Measurements from ENCODE around the gene HSPA9. TPM values are rescaled to one million over a fixed set of nuclear protein-coding genes. Genes with fewer than 3 reads are reported as not detected.

Gene HSPA9
- total RNA-seq, 1 experiment from 2014 or later, result 537 TPM

DNA sequence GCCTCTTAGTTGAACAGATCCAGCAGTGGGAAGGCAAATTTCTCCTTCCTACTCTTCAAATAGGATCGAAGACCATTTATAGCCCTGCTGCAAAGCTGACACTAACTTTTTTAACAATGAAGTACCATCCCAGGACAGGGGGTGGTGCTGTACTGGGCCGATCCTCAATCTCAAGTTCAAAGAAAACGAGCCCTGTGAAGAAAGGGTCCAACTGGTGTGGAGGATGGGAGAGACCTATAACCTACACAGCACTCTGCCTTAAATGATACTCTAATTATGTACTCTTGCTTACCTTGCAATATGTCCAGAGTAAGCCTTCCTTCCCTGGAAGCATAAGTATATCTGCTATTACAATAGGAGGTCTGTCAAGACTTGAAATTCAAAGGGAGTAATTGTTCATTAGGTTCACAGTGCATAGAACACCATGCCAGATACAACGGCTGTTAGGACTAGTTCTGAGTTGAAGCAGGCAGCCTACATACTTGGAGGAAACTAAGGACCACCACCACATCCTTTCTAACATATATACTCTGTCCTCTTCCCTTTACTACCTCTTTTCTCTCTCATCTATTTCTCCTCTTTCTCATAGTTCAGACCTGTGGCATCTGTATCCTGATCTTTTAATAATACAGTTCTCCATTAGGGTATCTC, 38.4 kb downstream of the HSPA9 start:
- peaks cover 3% of the 10 kb centered on the region for H3K36me3 ChIP-seq (ENCODE audit: control insufficient read depth, insufficient read depth, low read length)
- H3K9me3 ChIP-seq, result no peaks in the 10 kb centered on the region
- POLR2A ChIA-PET, result interaction anchor here (0.7 kb wide), 1 partner anchor 11 kb away, joined by 3 read pairs; no protein-coding TSS in a partner anchor
- BruUV-seq (replicated peaks), result no TSS peak
- intact Hi-C loops (cut with micrococcal nuclease; ENCODE audit: unreplicated experiment), result no loop called here
- H3K27me3 ChIP-seq (replicated peaks; ENCODE audit: control insufficient read depth, insufficient read depth, low read length), result no peaks in the 10 kb centered on the region
- Mint-ChIP-seq H3K27ac (ENCODE audit: unreplicated experiment) (no peak overlapping the region), H3K36me3 (ENCODE audit: insufficient read depth, unreplicated experiment) (peaks cover 89% of the 10 kb centered on the region), H3K9me3 (ENCODE audit: unreplicated experiment) (no peaks in the 10 kb centered on the region), H3K4me1 (ENCODE audit: low read depth, unreplicated experiment) (peaks cover 12% of the 10 kb centered on the region), H3K4me3 (ENCODE audit: unreplicated experiment) (no peak overlapping the region), H3K27me3 (ENCODE audit: insufficient read depth, unreplicated experiment) (no peaks in the 10 kb centered on the region)
- no peak overlapping the region for H3K4me3 ChIP-seq (ENCODE audit: low read depth, low read length)
- H3K4me1 ChIP-seq, result peaks cover 28% of the 10 kb centered on the region
- DNase-seq, result peak in 1 of 2 experiments; percentile 32
- CTCF ChIA-PET, result no interaction called here
- TF ChIP-seq, protein P1, sequence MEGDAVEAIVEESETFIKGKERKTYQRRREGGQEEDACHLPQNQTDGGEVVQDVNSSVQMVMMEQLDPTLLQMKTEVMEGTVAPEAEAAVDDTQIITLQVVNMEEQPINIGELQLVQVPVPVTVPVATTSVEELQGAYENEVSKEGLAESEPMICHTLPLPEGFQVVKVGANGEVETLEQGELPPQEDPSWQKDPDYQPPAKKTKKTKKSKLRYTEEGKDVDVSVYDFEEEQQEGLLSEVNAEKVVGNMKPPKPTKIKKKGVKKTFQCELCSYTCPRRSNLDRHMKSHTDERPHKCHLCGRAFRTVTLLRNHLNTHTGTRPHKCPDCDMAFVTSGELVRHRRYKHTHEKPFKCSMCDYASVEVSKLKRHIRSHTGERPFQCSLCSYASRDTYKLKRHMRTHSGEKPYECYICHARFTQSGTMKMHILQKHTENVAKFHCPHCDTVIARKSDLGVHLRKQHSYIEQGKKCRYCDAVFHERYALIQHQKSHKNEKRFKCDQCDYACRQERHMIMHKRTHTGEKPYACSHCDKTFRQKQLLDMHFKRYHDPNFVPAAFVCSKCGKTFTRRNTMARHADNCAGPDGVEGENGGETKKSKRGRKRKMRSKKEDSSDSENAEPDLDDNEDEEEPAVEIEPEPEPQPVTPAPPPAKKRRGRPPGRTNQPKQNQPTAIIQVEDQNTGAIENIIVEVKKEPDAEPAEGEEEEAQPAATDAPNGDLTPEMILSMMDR (IDR thresholded peaks at IDR 0.05; ENCODE audit: insufficient read depth in 1 of 2, low read depth in 1 of 2, low read length in 1 of 2, severe bottlenecking in 1 of 2, unreplicated experiment in 1 of 2), result peak; percentile 34 to 45

DNA sequence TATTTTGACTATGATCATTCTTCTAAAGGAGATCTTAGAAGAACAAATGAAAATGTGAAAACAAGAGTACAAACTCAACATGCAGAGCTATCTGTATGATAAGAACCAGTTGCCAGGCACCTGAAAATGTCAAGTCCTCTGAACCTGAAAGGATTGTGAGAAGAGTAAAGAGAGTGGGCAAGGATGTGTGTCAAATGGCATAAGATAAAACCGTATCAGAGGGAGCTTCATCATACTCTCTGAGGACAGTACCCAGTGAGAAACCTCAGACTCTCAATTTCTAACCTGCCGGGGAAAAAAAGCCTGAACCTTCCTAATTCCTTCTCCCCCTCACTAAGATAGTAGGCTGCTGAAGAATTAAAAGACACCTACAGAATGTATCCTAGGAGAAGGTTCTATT, 39.0 kb downstream of the HSPA9 start:
- Histone ChIP-seq H3K27me3 (replicated peaks; ENCODE audit: control insufficient read depth, insufficient read depth, low read length) (no peaks in the 10 kb centered on the region), H3K4me3 (ENCODE audit: low read depth, low read length) (no peak overlapping the region), H3K4me1 (peaks cover 25% of the 10 kb centered on the region), H3K9me3 (no peaks in the 10 kb centered on the region), H3K36me3 (ENCODE audit: control insufficient read depth, insufficient read depth, low read length) (peaks cover 3% of the 10 kb centered on the region)
- Mint-ChIP-seq H3K27me3 (ENCODE audit: insufficient read depth, unreplicated experiment) (no peaks in the 10 kb centered on the region), H3K4me3 (ENCODE audit: unreplicated experiment) (no peak overlapping the region), H3K36me3 (ENCODE audit: insufficient read depth, unreplicated experiment) (peaks cover 87% of the 10 kb centered on the region), H3K9me3 (ENCODE audit: unreplicated experiment) (no peaks in the 10 kb centered on the region), H3K27ac (ENCODE audit: unreplicated experiment) (no peak overlapping the region), H3K4me1 (ENCODE audit: low read depth, unreplicated experiment) (peaks cover 12% of the 10 kb centered on the region)
- ChIA-PET POLR2A (interaction anchor here (0.7 kb wide), 1 partner anchor 12 kb away, joined by 3 read pairs; no protein-coding TSS in a partner anchor), CTCF (no interaction called here)
- no TSS peak for BruUV-seq (replicated peaks)
- no peak for DNase-seq
- TF ChIP-seq, protein P1 (IDR thresholded peaks at IDR 0.05; ENCODE audit: insufficient read depth in 1 of 2, low read depth in 1 of 2, low read length in 1 of 2, severe bottlenecking in 1 of 2, unreplicated experiment in 1 of 2), result no peak
- intact Hi-C loops (cut with micrococcal nuclease; ENCODE audit: unreplicated experiment), result no loop called here

DNA sequence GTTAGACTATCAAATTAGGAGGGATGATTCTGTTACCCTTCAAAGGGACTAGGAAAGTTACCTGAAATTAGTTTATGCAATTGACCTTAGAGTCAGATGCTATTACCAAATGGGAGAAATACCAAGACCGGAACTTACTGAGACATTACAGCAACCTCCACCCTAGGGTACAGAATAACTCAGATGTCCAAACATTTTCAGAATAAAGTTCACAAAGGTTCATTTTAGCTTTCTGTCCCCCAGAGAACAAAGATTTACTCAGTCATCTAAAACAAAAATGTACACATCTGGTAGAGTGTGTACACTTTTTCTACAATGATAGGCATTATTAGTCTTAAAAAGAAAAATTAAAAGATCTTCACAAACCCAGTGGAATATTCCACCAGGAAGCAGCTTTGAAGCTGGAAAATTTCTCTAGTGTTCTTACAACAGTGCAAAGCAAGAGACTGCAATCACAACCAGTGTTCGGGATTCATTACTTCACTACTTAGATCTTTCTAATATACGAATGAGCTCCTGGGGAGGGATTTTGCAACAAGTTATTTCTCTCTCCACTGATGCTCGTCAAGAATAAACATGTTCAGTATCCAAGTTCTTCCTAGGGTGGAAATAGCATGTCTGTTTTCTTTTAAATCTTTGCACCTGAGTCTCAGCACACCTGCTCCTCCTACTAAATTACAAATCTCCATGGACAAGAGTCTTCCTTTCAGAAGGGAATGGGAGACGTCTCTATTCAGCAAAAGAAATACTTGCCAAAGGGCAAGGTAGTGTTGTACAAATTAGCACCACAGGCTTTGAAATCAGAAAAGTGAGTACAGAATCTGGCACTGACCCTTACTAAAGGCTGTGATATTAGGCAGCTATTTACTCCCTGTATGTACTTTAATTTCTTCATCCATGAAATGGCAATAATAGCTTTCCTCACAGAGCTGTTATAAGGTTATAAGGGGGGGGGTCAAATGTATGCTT, 40.9 kb downstream of the HSPA9 start:
- Mint-ChIP-seq H3K27me3 (ENCODE audit: insufficient read depth, unreplicated experiment) (no peaks in the 10 kb centered on the region), H3K4me1 (ENCODE audit: low read depth, unreplicated experiment) (peaks cover 20% of the 10 kb centered on the region), H3K4me3 (ENCODE audit: unreplicated experiment) (no peak overlapping the region), H3K9me3 (ENCODE audit: unreplicated experiment) (no peaks in the 10 kb centered on the region), H3K27ac (ENCODE audit: unreplicated experiment) (no peak overlapping the region), H3K36me3 (ENCODE audit: insufficient read depth, unreplicated experiment) (peaks cover 91% of the 10 kb centered on the region)
- no peak overlapping the region for H3K4me3 ChIP-seq (ENCODE audit: low read depth, low read length)
- no peaks in the 10 kb centered on the region for H3K9me3 ChIP-seq
- ChIA-PET POLR2A (interaction anchor here (0.6 to 1.7 kb wide), 3 partner anchors 9 to 361 kb away, joined by 4 to 13 read pairs (median 6); partner anchors contain the start of gene ETF1), CTCF (no interaction called here)
- intact Hi-C loops (cut with micrococcal nuclease; ENCODE audit: unreplicated experiment), result no loop called here
- no peaks in the 10 kb centered on the region for H3K27me3 ChIP-seq (replicated peaks; ENCODE audit: control insufficient read depth, insufficient read depth, low read length)
- no peak for DNase-seq
- H3K4me1 ChIP-seq, result peaks cover 23% of the 10 kb centered on the region
- TF ChIP-seq, protein P1 (IDR thresholded peaks at IDR 0.05; ENCODE audit: insufficient read depth in 1 of 2, low read depth in 1 of 2, low read length in 1 of 2, severe bottlenecking in 1 of 2, unreplicated experiment in 1 of 2), result no peak
- no TSS peak for BruUV-seq (replicated peaks)
- H3K36me3 ChIP-seq (ENCODE audit: control insufficient read depth, insufficient read depth, low read length), result peaks cover 1% of the 10 kb centered on the region; the same call in 1 of the 2 replicates
